MM.1S (cell line): ENCODE measurements around the gene NDUFS4.

Source experiments
- CTCF ChIP-seq: fragments of 300-600 bp; sonication (generic); IDR thresholded peaks from 2 replicates; pipeline ENCODE4 v1.5.1; 2016; ENCODE audit warnings: antibody characterized with exemption, low read length, mixed read lengths
- EZH2 ChIP-seq: fragments of 300-600 bp; sonication (generic); optimal IDR thresholded peaks from 2 replicates; pipeline ENCODE3; 2017; ENCODE audit warnings: low read depth, mild to moderate bottlenecking, antibody characterized with exemption, low read length, mixed read lengths
- EZH2phosphoT487 ChIP-seq: fragments of 300-600 bp; sonication (generic); IDR thresholded peaks from 2 replicates; pipeline ENCODE4 v1.6.1; 2018; ENCODE audit warnings: antibody characterized with exemption, low read length

- no peak for TF ChIP-seq CTCF
- TF ChIP-seq EZH2: no peak
- TF ChIP-seq EZH2phosphoT487: no peak
Observed at GRCh38 chr5:53677632-53678031, 117.2 kb downstream of the NDUFS4 start.
